Measurements from ENCODE around the gene KPNB1. TPM values are rescaled to one million over a fixed set of nuclear protein-coding genes. Genes with fewer than 3 reads are reported as not detected.

The KPNB1 gene
- total and polyA plus RNA-seq, 12 donors: 41.5 to 352 (median 214) TPM

DNA sequence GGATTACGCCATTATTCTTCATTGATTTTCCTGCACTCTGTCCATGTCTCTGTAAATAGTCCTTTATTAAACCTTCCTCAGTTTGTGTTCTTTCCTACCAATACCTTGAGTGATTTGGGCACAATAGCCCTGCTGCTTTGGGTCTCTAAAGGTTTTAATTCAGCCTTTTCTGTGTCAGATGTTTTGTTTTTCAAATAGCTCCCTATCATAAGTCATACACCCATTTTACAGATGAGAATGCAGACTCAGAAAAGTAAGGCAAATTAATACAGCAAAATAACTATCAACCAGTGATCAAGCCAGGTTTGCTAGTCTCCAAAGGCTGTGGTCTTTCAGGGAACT lies 25.0 kb upstream of the KPNB1 start:
- WGBS, 4 donors: 0 to 58% (median 26%) methylated on average over 1 of the region's 1 CpG
- Histone ChIP-seq H3K27ac (no peak overlapping the region), H3K36me3 (replicated peaks in 1 of 2) (peaks cover 0 to 28% of the 10 kb centered on the region in 2 donors), H3K4me3 (no peak overlapping the region), H3K27me3 (no peaks in the 10 kb centered on the region), H3K4me1 (replicated peaks in 1 of 2) (peaks cover 8 to 21% of the 10 kb centered on the region in 2 donors), H3K9me3 (replicated peaks in 1 of 3) (no peaks in the 10 kb centered on the region)
- DNase-seq: no peak
- no peak for TF ChIP-seq POLR2A (IDR thresholded peaks at IDR 0.05)
- TF ChIP-seq, protein P1, sequence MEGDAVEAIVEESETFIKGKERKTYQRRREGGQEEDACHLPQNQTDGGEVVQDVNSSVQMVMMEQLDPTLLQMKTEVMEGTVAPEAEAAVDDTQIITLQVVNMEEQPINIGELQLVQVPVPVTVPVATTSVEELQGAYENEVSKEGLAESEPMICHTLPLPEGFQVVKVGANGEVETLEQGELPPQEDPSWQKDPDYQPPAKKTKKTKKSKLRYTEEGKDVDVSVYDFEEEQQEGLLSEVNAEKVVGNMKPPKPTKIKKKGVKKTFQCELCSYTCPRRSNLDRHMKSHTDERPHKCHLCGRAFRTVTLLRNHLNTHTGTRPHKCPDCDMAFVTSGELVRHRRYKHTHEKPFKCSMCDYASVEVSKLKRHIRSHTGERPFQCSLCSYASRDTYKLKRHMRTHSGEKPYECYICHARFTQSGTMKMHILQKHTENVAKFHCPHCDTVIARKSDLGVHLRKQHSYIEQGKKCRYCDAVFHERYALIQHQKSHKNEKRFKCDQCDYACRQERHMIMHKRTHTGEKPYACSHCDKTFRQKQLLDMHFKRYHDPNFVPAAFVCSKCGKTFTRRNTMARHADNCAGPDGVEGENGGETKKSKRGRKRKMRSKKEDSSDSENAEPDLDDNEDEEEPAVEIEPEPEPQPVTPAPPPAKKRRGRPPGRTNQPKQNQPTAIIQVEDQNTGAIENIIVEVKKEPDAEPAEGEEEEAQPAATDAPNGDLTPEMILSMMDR (IDR thresholded peaks at IDR 0.05): no peak
- intact Hi-C loops (cut with DNase I): no loop called here

DNA sequence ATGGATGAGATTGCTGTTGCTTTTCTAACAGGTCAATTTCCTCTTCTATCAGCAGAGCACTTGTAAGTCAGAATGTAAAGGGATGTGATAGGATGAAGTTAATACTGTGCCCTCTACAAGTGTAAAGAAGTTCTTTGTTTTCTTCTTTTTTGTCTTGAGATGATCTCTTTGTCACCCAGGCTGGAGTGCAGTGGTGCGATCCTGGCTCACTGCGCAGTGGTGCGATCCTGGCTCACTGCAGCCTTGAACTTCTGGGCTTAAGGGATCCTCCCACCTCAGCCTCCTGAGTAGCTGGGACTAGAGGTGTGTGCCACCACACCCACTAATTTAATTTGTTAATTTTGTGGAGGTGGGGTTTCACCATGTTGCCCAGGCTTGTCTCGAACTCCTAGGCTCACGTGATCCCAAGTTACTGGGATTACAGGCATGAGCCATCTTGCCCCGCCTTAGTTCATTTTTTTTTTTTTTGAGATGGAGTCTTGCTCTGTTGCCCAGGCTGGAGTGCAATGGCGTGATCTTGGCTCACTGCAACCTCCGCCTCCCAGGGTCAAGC lies 21.6 kb upstream of the KPNB1 start:
- Histone ChIP-seq H3K4me3 (no peak overlapping the region), H3K36me3 (replicated peaks in 1 of 2) (peaks cover 0 to 17% of the 10 kb centered on the region in 2 donors), H3K27ac (no peak overlapping the region), H3K27me3 (no peaks in the 10 kb centered on the region), H3K9me3 (replicated peaks in 1 of 3) (no peaks in the 10 kb centered on the region), H3K4me1 (replicated peaks in 1 of 2) (peaks cover 0 to under 1% of the 10 kb centered on the region in 2 donors)
- WGBS, 4 donors: 94 to 97% (median 96%) methylated on average over 8 of the region's 8 CpGs
- no peak for DNase-seq
- TF ChIP-seq, protein P1 (IDR thresholded peaks at IDR 0.05): no peak
- TF ChIP-seq POLR2A (IDR thresholded peaks at IDR 0.05): no peak
- intact Hi-C loops (cut with DNase I): no loop called here

DNA sequence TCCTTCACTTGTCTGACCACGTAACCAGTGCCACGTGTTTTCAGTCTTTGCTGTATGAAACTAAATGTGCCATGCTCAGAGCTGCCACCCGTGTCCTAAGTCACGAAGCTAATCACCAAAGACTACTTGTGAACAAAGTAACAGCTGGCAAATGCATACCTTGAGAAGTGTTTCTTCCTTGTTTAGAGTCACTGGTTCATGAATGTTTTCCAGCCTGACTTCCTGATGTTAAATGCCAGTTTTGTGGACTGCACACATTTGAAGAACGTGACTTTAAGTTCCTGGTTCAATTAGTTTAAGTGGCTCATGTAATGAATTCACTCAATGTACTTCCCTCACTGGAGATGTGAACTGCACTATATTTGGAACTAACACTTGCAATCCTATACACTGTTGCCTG lies 19.9 kb upstream of the KPNB1 start:
- Histone ChIP-seq H3K27me3 (no peaks in the 10 kb centered on the region), H3K9me3 (replicated peaks in 1 of 3) (no peaks in the 10 kb centered on the region), H3K36me3 (replicated peaks in 1 of 2) (peaks cover 0 to 7% of the 10 kb centered on the region in 2 donors), H3K4me1 (replicated peaks in 1 of 2) (no peaks in the 10 kb centered on the region), H3K4me3 (no peak overlapping the region), H3K27ac (no peak overlapping the region)
- intact Hi-C loops (cut with DNase I): no loop called here
- TF ChIP-seq, protein P1 (IDR thresholded peaks at IDR 0.05): no peak
- WGBS, 4 donors: 83 to 94% (median 85%) methylated on average over 5 of the region's 5 CpGs
- no peak for DNase-seq

DNA sequence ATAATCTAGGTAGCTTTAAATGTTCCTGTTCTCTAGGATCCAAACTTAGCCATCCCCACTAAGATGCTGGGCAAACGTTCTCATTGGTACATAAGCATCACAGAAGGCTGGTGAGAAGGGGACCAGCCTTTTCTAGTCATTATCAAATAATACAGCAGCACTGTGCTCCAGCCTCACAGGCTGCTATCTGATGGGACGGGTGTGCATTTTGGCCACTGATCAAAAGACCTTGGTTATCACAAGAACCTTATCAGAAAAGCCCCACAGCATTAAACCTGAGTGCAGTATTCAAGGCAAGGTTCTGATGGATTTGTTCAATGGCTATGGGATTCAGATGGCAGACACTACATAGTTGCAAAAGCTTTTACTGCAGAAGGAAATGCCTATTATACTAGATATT lies 19.1 kb upstream of the KPNB1 start:
- no peaks in the 10 kb centered on the region for H3K9me3 ChIP-seq (replicated peaks in 1 of 3)
- 42 to 67% (median 51%) methylated on average over 2 of the region's 2 CpGs for WGBS, 4 donors
- H3K4me1 ChIP-seq (replicated peaks in 1 of 2): no peaks in the 10 kb centered on the region
- TF ChIP-seq, protein P1 (IDR thresholded peaks at IDR 0.05): no peak
- TF ChIP-seq POLR2A (IDR thresholded peaks at IDR 0.05): no peak
- intact Hi-C loops (cut with DNase I): no loop called here
- DNase-seq: no peak
- no peak overlapping the region for H3K4me3 ChIP-seq
- H3K36me3 ChIP-seq (replicated peaks in 1 of 2): no peaks in the 10 kb centered on the region
- no peaks in the 10 kb centered on the region for H3K27me3 ChIP-seq
- no peak overlapping the region for H3K27ac ChIP-seq
